Measurements from ENCODE around the gene PCDHB9.
"Not testable (repeated sequence)": the region's sequence is repeated elsewhere in the genome, so short reads cannot be mapped to it uniquely, and the experiment has no call there.

Gene PCDHB9

GRCh38 chr5:141172381-141173204 lies 14.4 kb upstream of the PCDHB9 start, which contains the start of gene PCDHB7:
Gene PCDHB7 (plus strand): TSS chr5:141172644. CDS start chr5:141172836, 192 bp downstream.
- Histone ChIP-seq H3K4me2 (ENCODE audit: low read length) (0 out of 2 replicates have a peak within 1 kb of the TSS, but pooled peaks have one; percentile 20), H3K4me1 (ENCODE audit: control insufficient read depth, low read length) (no peaks in the 10 kb centered on the region), H3K36me3 (ENCODE audit: control insufficient read depth, low read length) (no peaks in the 10 kb centered on the region), H3K79me2 (ENCODE audit: control insufficient read depth, low read length) (no peaks in the 10 kb centered on the region), H3K27me3 (ENCODE audit: control insufficient read depth, low read length) (peaks cover 3% of the 10 kb centered on the region; the same call in 1 of the 2 replicates), H3K4me3 (ENCODE audit: low read length) (no peak within 1 kb of the TSS), H3K9me3 (ENCODE audit: control insufficient read depth, insufficient read depth, low read length) (no peaks in the 10 kb centered on the region), H3F3A (ENCODE audit: control insufficient read depth, insufficient read depth) (no peaks in the 10 kb centered on the region), H4K20me1 (ENCODE audit: control insufficient read depth, insufficient read depth, low read depth, low read length) (no peaks in the 10 kb centered on the region), H3K27ac (ENCODE audit: low read depth, low read length) (no peak within 1 kb of the TSS), H3K9me2 (replicated peaks; ENCODE audit: control insufficient read depth, low read length) (no peaks in the 10 kb centered on the region)
- TF ChIP-seq EZH2phosphoT487 (IDR thresholded peaks at IDR 0.05; ENCODE audit: borderline replicate concordance, low read length) (no peak), CTCF (IDR thresholded peaks at IDR 0.05; ENCODE audit: low read depth, low read length, poor library complexity, severe bottlenecking) (peak; percentile 89)

GRCh38 chr5:141174291-141175104 lies 12.5 kb upstream of the PCDHB9 start:
- H3K27ac ChIP-seq (ENCODE audit: low read depth, low read length); H3K9me2 ChIP-seq (replicated peaks; ENCODE audit: control insufficient read depth, low read length); H3K9me3 ChIP-seq (ENCODE audit: control insufficient read depth, insufficient read depth, low read length); H3K4me1 ChIP-seq (ENCODE audit: control insufficient read depth, low read length); H3K27me3 ChIP-seq (ENCODE audit: control insufficient read depth, low read length); H3K4me2 ChIP-seq (ENCODE audit: low read length); H3K4me3 ChIP-seq (ENCODE audit: low read length); H3K36me3 ChIP-seq (ENCODE audit: control insufficient read depth, low read length); H3K79me2 ChIP-seq (ENCODE audit: control insufficient read depth, low read length); H3F3A ChIP-seq (ENCODE audit: control insufficient read depth, insufficient read depth); H4K20me1 ChIP-seq (ENCODE audit: control insufficient read depth, insufficient read depth, low read depth, low read length): not testable (repeated sequence)

DNA sequence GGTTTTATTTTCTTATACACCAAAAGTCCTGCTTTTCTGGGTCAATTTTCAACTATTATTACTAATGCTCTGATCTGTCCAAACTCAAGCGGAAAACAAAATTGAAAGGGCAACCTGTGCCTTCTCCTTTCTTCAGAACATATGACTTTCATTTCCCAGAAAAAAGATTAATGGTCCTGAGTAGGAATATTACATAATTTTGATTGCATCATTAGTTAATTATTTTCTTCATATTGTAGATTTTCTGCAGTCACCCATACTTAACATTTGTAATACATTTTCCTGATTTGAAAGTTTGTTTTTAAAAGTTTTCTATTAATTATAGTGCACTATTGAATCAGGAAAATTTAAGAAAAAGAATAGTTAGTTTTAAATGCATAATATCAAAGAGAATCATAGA lies 11.0 kb upstream of the PCDHB9 start:
- Histone ChIP-seq H3K4me2 (ENCODE audit: low read length) (no peak overlapping the region), H3K27ac (ENCODE audit: low read depth, low read length) (no peak overlapping the region), H3K9me3 (ENCODE audit: control insufficient read depth, insufficient read depth, low read length) (no peaks in the 10 kb centered on the region)

GRCh38 chr5:141177577-141178191 lies 9.3 kb upstream of the PCDHB9 start, which contains the start of gene PCDHB8:
Gene PCDHB8 (plus strand): TSS chr5:141177790. CDS start chr5:141178035, 245 bp downstream.
- H3K79me2 ChIP-seq (ENCODE audit: control insufficient read depth, low read length); H3K4me3 ChIP-seq (ENCODE audit: low read length); H3K4me1 ChIP-seq (ENCODE audit: control insufficient read depth, low read length); H3K27me3 ChIP-seq (ENCODE audit: control insufficient read depth, low read length); H3K36me3 ChIP-seq (ENCODE audit: control insufficient read depth, low read length); H3K9me2 ChIP-seq (replicated peaks; ENCODE audit: control insufficient read depth, low read length); H3K4me2 ChIP-seq (ENCODE audit: low read length); H3K27ac ChIP-seq (ENCODE audit: low read depth, low read length); H3K9me3 ChIP-seq (ENCODE audit: control insufficient read depth, insufficient read depth, low read length); H3F3A ChIP-seq (ENCODE audit: control insufficient read depth, insufficient read depth); H4K20me1 ChIP-seq (ENCODE audit: control insufficient read depth, insufficient read depth, low read depth, low read length): not testable (repeated sequence)

More for the DNA sequence above, 11.0 kb upstream of the PCDHB9 start:
- Histone ChIP-seq H3K36me3 (ENCODE audit: control insufficient read depth, low read length) (no peaks in the 10 kb centered on the region), H4K20me1 (ENCODE audit: control insufficient read depth, insufficient read depth, low read depth, low read length) (no peaks in the 10 kb centered on the region), H3K9me2 (replicated peaks; ENCODE audit: control insufficient read depth, low read length) (no peaks in the 10 kb centered on the region), H3K27me3 (ENCODE audit: control insufficient read depth, low read length) (no peaks in the 10 kb centered on the region), H3K4me3 (ENCODE audit: low read length) (no peak overlapping the region), H3K79me2 (ENCODE audit: control insufficient read depth, low read length) (no peaks in the 10 kb centered on the region), H3K4me1 (ENCODE audit: control insufficient read depth, low read length) (no peaks in the 10 kb centered on the region), H3F3A (ENCODE audit: control insufficient read depth, insufficient read depth) (no peaks in the 10 kb centered on the region)
- TF ChIP-seq CTCF (IDR thresholded peaks at IDR 0.05; ENCODE audit: low read depth, low read length, poor library complexity, severe bottlenecking), result no peak
- no peak for TF ChIP-seq EZH2phosphoT487 (IDR thresholded peaks at IDR 0.05; ENCODE audit: borderline replicate concordance, low read length)

DNA sequence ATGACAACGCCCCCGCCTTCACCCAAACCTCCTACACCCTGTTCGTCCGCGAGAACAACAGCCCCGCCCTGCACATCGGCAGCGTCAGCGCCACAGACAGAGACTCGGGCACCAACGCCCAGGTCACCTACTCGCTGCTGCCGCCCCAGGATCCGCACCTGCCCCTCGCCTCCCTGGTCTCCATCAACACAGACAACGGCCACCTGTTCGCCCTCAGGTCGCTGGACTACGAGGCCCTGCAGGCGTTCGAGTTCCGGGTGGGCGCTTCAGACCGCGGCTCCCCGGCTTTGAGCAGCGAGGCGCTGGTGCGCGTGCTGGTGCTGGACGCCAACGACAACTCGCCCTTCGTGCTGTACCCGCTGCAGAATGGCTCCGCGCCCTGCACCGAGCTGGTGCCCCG lies 7.6 kb upstream of the PCDHB9 start:
- H3K79me2 ChIP-seq (ENCODE audit: control insufficient read depth, low read length); H4K20me1 ChIP-seq (ENCODE audit: control insufficient read depth, insufficient read depth, low read depth, low read length); H3K27me3 ChIP-seq (ENCODE audit: control insufficient read depth, low read length); H3K9me3 ChIP-seq (ENCODE audit: control insufficient read depth, insufficient read depth, low read length); H3K9me2 ChIP-seq (replicated peaks; ENCODE audit: control insufficient read depth, low read length); H3K4me2 ChIP-seq (ENCODE audit: low read length); H3K27ac ChIP-seq (ENCODE audit: low read depth, low read length); H3K36me3 ChIP-seq (ENCODE audit: control insufficient read depth, low read length); H3K4me1 ChIP-seq (ENCODE audit: control insufficient read depth, low read length); H3F3A ChIP-seq (ENCODE audit: control insufficient read depth, insufficient read depth); H3K4me3 ChIP-seq (ENCODE audit: low read length): not testable (repeated sequence)

DNA sequence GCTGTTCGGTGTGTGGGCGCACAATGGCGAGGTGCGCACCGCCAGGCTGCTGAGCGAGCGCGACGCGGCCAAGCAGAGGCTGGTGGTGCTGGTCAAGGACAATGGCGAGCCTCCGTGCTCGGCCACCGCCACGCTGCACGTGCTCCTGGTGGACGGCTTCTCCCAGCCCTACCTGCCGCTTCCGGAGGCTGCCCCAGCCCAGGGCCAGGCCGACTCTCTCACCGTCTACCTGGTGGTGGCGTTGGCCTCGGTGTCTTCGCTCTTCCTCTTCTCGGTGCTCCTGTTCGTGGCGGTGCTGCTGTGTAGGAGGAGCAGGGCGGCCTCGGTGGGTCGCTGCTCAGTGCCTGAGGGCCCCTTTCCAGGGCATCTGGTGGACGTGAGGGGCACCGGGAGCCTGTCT lies 7.1 kb upstream of the PCDHB9 start:
- H4K20me1 ChIP-seq (ENCODE audit: control insufficient read depth, insufficient read depth, low read depth, low read length); H3K4me2 ChIP-seq (ENCODE audit: low read length); H3K36me3 ChIP-seq (ENCODE audit: control insufficient read depth, low read length); H3K27me3 ChIP-seq (ENCODE audit: control insufficient read depth, low read length); H3K27ac ChIP-seq (ENCODE audit: low read depth, low read length); H3K4me1 ChIP-seq (ENCODE audit: control insufficient read depth, low read length); H3K79me2 ChIP-seq (ENCODE audit: control insufficient read depth, low read length); H3K9me2 ChIP-seq (replicated peaks; ENCODE audit: control insufficient read depth, low read length); H3K9me3 ChIP-seq (ENCODE audit: control insufficient read depth, insufficient read depth, low read length); H3K4me3 ChIP-seq (ENCODE audit: low read length); H3F3A ChIP-seq (ENCODE audit: control insufficient read depth, insufficient read depth): not testable (repeated sequence)
